SK-N-SH (cell line): ENCODE measurements around the gene CYTL1. TPM values are rescaled to one million over a fixed set of nuclear protein-coding genes. Genes with fewer than 3 reads are reported as not detected.

Experiments
- CTCF ChIA-PET: fragments of 300-600, 350-600 bp; formaldehyde crosslinking; extraction: SDS; loops from one replicate; lab custom pipeline; 2021; lab: Yijun Ruan, JAX
- POLR2A ChIA-PET: fragments of 350-600 bp; sonication (Branson Sonifier 250); formaldehyde crosslinking; extraction: SDS; loops from one replicate; lab custom pipeline; 2020; ENCODE audit warnings: antibody characterized with exemption, inconsistent platforms; lab: Yijun Ruan, JAX
- DNase-seq: peaks from one replicate; pipeline ENCODE4 v3.0.0; 2012
- H2AFZ ChIP-seq: fragments of 200-600 bp; sonication (generic); 2 replicates; pipeline ENCODE4 v1.8.1; 2016; ENCODE audit warnings: antibody characterized with exemption, mild to moderate bottlenecking, low read depth
- H3F3A ChIP-seq: fragments of 200-600 bp; sonication (generic); replicated peaks from 2 replicates; pipeline ENCODE3; 2016; ENCODE audit warnings: antibody characterized with exemption, mild to moderate bottlenecking; ENCODE audit not compliant: insufficient read depth
- H3K27ac ChIP-seq, 2 experiments: fragments of 200-500 bp in 1 of 2; fragments of 200-600 bp in 1 of 2; sonication (Bioruptor generic) in 1 of 2; sonication (generic), shearing (Covaris generic) in 1 of 2; 2 replicates each; pipeline versions ENCODE4 v1.5.1 to v1.6.1; 2014 to 2016; ENCODE audit warnings: low read depth in 2 of 2, inconsistent platforms in 1 of 2, low read length in 1 of 2, mild to moderate bottlenecking in 1 of 2, mixed read lengths in 1 of 2
- H3K27me3 ChIP-seq: fragments of 200-600 bp; sonication (generic), shearing (Covaris generic); 2 replicates; pipeline ENCODE4 v1.6.1; 2016; ENCODE audit warnings: mixed run types; ENCODE audit not compliant: insufficient read depth
- H3K36me3 ChIP-seq, 2 experiments: fragments of 200-500 bp in 1 of 2; fragments of 200-600 bp in 1 of 2; sonication (Bioruptor generic) in 1 of 2; sonication (generic) in 1 of 2; replicated peaks in 1 of 2; 2 replicates each; pipeline versions ENCODE3 to v1.5.1; 2014 to 2016; ENCODE audit warnings: low read length in 1 of 2, mild to moderate bottlenecking in 1 of 2; ENCODE audit not compliant: insufficient read depth in 2 of 2, control insufficient read depth in 1 of 2
- H3K4me1 ChIP-seq, 2 experiments: fragments of 200-500 bp in 1 of 2; fragments of 200-600 bp in 1 of 2; sonication (Bioruptor generic) in 1 of 2; sonication (generic), shearing (Covaris generic) in 1 of 2; 2 replicates each; pipeline versions ENCODE4 v1.5.1 to v1.6.1; 2014 to 2016; ENCODE audit warnings: low read depth in 1 of 2, low read length in 1 of 2, mixed run types in 1 of 2; ENCODE audit not compliant: insufficient read depth in 2 of 2, control insufficient read depth in 1 of 2
- H3K4me2 ChIP-seq: fragments of 200-600 bp; sonication (generic), shearing (Covaris generic); 2 replicates; pipeline ENCODE4 v1.6.1; 2017; ENCODE audit warnings: mixed run types
- H3K4me3 ChIP-seq, 2 experiments: fragments of 200-500 bp in 1 of 2; fragments of 200-600 bp in 1 of 2; sonication (Bioruptor generic) in 1 of 2; sonication (generic), shearing (Covaris generic) in 1 of 2; 2 replicates each; pipeline versions ENCODE4 v1.5.1 to v1.8.1; 2014 to 2016; ENCODE audit warnings: low read depth in 2 of 2, inconsistent platforms in 1 of 2, low read length in 1 of 2, mild to moderate bottlenecking in 1 of 2, mixed read lengths in 1 of 2, moderate library complexity in 1 of 2
- H3K79me2 ChIP-seq: fragments of 200-600 bp; sonication (generic); 2 replicates; pipeline ENCODE4 v1.8.1; 2017; ENCODE audit warnings: mild to moderate bottlenecking; ENCODE audit not compliant: insufficient read depth
- H3K9ac ChIP-seq: fragments of 200-600 bp; sonication (generic); 2 replicates; pipeline ENCODE4 v1.6.1; 2017; ENCODE audit warnings: mixed run types
- H3K9me2 ChIP-seq: fragments of 200-600 bp; sonication (generic); 2 replicates; pipeline ENCODE4 v1.6.1; 2017; ENCODE audit warnings: mixed run types
- H3K9me3 ChIP-seq: fragments of 200-600 bp; sonication (generic); 2 replicates; pipeline ENCODE4 v1.6.1; 2017; ENCODE audit warnings: mixed run types, mild to moderate bottlenecking, moderate library complexity
- H4K20me1 ChIP-seq: fragments of 200-600 bp; sonication (generic); 2 replicates; pipeline ENCODE4 v1.6.1; 2017; ENCODE audit warnings: mild to moderate bottlenecking, mixed run types; ENCODE audit not compliant: insufficient read depth
- CHD2 ChIP-seq: fragments of 150-350 bp; IDR thresholded peaks from 2 replicates; pipeline ENCODE4 v1.6.1; 2018; ENCODE audit warnings: low read length; ENCODE audit not compliant: partially characterized antibody
- EP300 ChIP-seq, 2 experiments: IDR thresholded peaks; 2 replicates each; pipeline versions ENCODE4 v1.4.0 to v1.6.1; 2012; ENCODE audit warnings: borderline replicate concordance in 1 of 2, low read depth in 1 of 2, low read length in 1 of 2
- FOXM1 ChIP-seq: IDR thresholded peaks from 2 replicates; pipeline ENCODE4 v1.4.0; 2012; ENCODE audit warnings: low read depth, mild to moderate bottlenecking
- GATA2 ChIP-seq: sonication (generic); formaldehyde crosslinking; IDR thresholded peaks from 2 replicates; pipeline ENCODE4 v1.5.0; 2020; ENCODE audit warnings: mild to moderate bottlenecking, missing genetic modification reagents
- MXI1 ChIP-seq: IDR thresholded peaks from 2 replicates; pipeline ENCODE4 v1.6.1; 2012; ENCODE audit warnings: mild to moderate bottlenecking, low read depth, low read length, improper control_type of control experiment
- NRF1 ChIP-seq: IDR thresholded peaks from 2 replicates; pipeline ENCODE4 v1.6.1; 2012; ENCODE audit warnings: low read depth, mild to moderate bottlenecking, low read length
- RCOR1 ChIP-seq: fragments of 150-350 bp; IDR thresholded peaks from 2 replicates; pipeline ENCODE4 v1.6.1; 2017; ENCODE audit warnings: antibody characterized with exemption, low read length
- RFX5 ChIP-seq: IDR thresholded peaks from 2 replicates; pipeline ENCODE4 v1.6.1; 2012; ENCODE audit warnings: mild to moderate bottlenecking, improper control_type of control experiment, low read length
- RXRA ChIP-seq: IDR thresholded peaks from 2 replicates; pipeline ENCODE4 v1.4.0; 2012; ENCODE audit warnings: low read depth, mild to moderate bottlenecking, borderline replicate concordance
- SIN3A ChIP-seq: IDR thresholded peaks from 2 replicates; pipeline ENCODE4 v1.6.1; 2012; ENCODE audit warnings: low read depth, mild to moderate bottlenecking, low read length, moderate library complexity, borderline replicate concordance
- TAF1 ChIP-seq: IDR thresholded peaks from 2 replicates; pipeline ENCODE4 v1.6.1; 2012; ENCODE audit warnings: low read depth, mild to moderate bottlenecking, low read length, moderate library complexity, borderline replicate concordance
- TCF12 ChIP-seq: IDR thresholded peaks from 2 replicates; pipeline ENCODE4 v1.4.0; 2012
- TEAD4 ChIP-seq: IDR thresholded peaks from 2 replicates; pipeline ENCODE4 v1.4.0; 2012; ENCODE audit warnings: mild to moderate bottlenecking, borderline replicate concordance; ENCODE audit not compliant: insufficient read depth
- YY1 ChIP-seq: IDR thresholded peaks from 2 replicates; pipeline ENCODE4 v1.4.0; 2012; ENCODE audit warnings: low read depth, mild to moderate bottlenecking
- WGBS: methylation state at CpG from one replicate; pipeline ENCODE4 v1.1.6; 2017; ENCODE audit warnings: low lambda C conversion rate; 5-methylcytosine and 5-hydroxymethylcytosine counted together
- polyA plus RNA-seq, 3 experiments: library from polyadenylated mRNA; depleted of rRNA; stranded (reverse); fragments of >200 nt; gene quantifications; 2 replicates each; pipeline ENCODE4 v1.2.3, GENCODE V29; 2012
- TF ChIP-seq, protein P1 (sequence below): IDR thresholded peaks from 2 replicates; pipeline ENCODE4 v1.6.1; 2012; ENCODE audit warnings: mild to moderate bottlenecking, low read depth, low read length, moderate library complexity
- TF ChIP-seq, protein P2 (sequence below): fragments of 150-350 bp; IDR thresholded peaks from 2 replicates; pipeline ENCODE4 v1.6.1; 2017; ENCODE audit warnings: antibody characterized with exemption, low read length, low read depth, borderline replicate concordance
- TF ChIP-seq, protein P3 (sequence below): fragments of 150-350 bp; IDR thresholded peaks from 2 replicates; pipeline ENCODE4 v1.6.1; 2016; ENCODE audit warnings: mild to moderate bottlenecking, low read depth, low read length
- TF ChIP-seq, protein P4 (sequence below): fragments of 200-600 bp; sonication (generic); IDR thresholded peaks from 2 replicates; pipeline ENCODE4 v1.6.1; 2017; ENCODE audit warnings: antibody characterized with exemption, mild to moderate bottlenecking, moderate library complexity

The CYTL1 gene
- polyA plus RNA-seq, 1 of the 3 experiments (the other 2 are of a cell fraction) = 3.0 TPM

DNA sequence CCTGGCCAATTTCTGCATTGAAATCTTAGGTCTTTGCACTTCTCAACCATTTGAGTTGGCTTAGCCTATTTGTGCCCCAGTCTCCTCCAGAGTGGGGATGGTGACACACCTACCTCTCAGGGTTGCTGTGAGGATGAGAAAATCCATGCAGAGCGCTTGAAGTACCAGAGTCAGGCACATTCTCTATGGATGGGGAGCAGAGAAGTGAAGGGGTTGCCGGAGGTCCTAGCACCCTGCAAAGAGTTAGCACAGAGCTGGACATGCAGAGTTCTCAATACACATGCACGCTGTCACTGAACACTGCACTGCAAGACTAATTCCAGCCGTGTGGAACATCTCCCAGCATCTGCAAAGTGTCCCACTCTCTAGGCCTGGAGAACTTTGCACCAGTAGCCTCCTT, 29.5 kb upstream of the CYTL1 start:
- H3F3A ChIP-seq = no peaks in the 10 kb centered on the region
- POLR2A ChIA-PET = no interaction called here
- H3K4me2 ChIP-seq = no peak overlapping the region
- no peaks in the 10 kb centered on the region for H3K9me2 ChIP-seq
- WGBS = 20% methylated on average over 1 of the region's 4 CpGs
- no peak overlapping the region for H3K27ac ChIP-seq
- TF ChIP-seq RCOR1 = no peak
- TF ChIP-seq TAF1 = no peak
- TF ChIP-seq RXRA = no peak
- DNase-seq = no peak
- H3K9me3 ChIP-seq = no peaks in the 10 kb centered on the region
- CTCF ChIA-PET = interaction anchor here (0.7 to 1.8 kb wide), 3 partner anchors 114 to 923 kb away, joined by 3 to 4 read pairs (median 3); no protein-coding TSS in a partner anchor
- H3K27me3 ChIP-seq = peaks cover 19% of the 10 kb centered on the region
- H3K79me2 ChIP-seq = no peaks in the 10 kb centered on the region
- H3K4me1 ChIP-seq = peaks cover 0 to 12% of the 10 kb centered on the region in 2 experiments; a peak in 1 of 4 replicates
- H3K36me3 ChIP-seq = no peaks in the 10 kb centered on the region
- H3K4me3 ChIP-seq = no peak overlapping the region
- H2AFZ ChIP-seq = no peak overlapping the region
- no peak overlapping the region for H3K9ac ChIP-seq
- no peaks in the 10 kb centered on the region for H4K20me1 ChIP-seq

DNA sequence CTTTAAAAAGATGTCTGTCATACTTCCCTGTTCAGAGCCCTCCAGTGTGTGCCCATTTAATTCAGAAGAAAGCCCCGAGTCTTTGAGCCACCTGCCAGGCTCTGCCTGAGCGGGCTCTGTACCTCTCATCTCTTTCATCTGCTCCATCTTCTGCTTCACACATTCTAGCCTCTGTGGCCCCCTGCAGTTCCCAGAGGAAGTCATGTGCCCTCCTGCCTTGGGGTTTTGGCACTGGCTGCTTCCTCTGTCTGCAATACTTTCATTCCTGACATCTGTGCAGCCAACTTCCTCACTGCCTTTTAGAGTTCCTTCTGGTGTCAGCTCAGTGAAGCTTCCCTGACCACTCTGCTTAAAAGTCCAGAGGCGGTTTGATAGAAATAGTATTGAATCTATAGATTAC, 25.8 kb upstream of the CYTL1 start:
- no peaks in the 10 kb centered on the region for H3K9me2 ChIP-seq
- H3K27ac ChIP-seq = no peak overlapping the region
- H3K9me3 ChIP-seq = no peaks in the 10 kb centered on the region
- H3K36me3 ChIP-seq = no peaks in the 10 kb centered on the region
- CTCF ChIA-PET = interaction anchor here (1.3 kb wide), 1 partner anchor 8 kb away, joined by 4 read pairs; no protein-coding TSS in a partner anchor
- no peak overlapping the region for H3K4me2 ChIP-seq
- POLR2A ChIA-PET = no interaction called here
- TF ChIP-seq TEAD4 (no peak), YY1 (no peak), GATA2 (CRISPR knock-in tag) (no peak), TCF12 (no peak), NRF1 (no peak), CHD2 (no peak), RFX5 (no peak), MXI1 (no peak), EP300 (IDR thresholded peaks at IDR 0.05; ENCODE audit: borderline replicate concordance in 1 of 2, low read depth in 1 of 2, low read length in 1 of 2) (no peak), FOXM1 (no peak), SIN3A (no peak)
- TF ChIP-seq, protein P1, sequence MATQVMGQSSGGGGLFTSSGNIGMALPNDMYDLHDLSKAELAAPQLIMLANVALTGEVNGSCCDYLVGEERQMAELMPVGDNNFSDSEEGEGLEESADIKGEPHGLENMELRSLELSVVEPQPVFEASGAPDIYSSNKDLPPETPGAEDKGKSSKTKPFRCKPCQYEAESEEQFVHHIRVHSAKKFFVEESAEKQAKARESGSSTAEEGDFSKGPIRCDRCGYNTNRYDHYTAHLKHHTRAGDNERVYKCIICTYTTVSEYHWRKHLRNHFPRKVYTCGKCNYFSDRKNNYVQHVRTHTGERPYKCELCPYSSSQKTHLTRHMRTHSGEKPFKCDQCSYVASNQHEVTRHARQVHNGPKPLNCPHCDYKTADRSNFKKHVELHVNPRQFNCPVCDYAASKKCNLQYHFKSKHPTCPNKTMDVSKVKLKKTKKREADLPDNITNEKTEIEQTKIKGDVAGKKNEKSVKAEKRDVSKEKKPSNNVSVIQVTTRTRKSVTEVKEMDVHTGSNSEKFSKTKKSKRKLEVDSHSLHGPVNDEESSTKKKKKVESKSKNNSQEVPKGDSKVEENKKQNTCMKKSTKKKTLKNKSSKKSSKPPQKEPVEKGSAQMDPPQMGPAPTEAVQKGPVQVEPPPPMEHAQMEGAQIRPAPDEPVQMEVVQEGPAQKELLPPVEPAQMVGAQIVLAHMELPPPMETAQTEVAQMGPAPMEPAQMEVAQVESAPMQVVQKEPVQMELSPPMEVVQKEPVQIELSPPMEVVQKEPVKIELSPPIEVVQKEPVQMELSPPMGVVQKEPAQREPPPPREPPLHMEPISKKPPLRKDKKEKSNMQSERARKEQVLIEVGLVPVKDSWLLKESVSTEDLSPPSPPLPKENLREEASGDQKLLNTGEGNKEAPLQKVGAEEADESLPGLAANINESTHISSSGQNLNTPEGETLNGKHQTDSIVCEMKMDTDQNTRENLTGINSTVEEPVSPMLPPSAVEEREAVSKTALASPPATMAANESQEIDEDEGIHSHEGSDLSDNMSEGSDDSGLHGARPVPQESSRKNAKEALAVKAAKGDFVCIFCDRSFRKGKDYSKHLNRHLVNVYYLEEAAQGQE = no peak
- TF ChIP-seq, protein P2, sequence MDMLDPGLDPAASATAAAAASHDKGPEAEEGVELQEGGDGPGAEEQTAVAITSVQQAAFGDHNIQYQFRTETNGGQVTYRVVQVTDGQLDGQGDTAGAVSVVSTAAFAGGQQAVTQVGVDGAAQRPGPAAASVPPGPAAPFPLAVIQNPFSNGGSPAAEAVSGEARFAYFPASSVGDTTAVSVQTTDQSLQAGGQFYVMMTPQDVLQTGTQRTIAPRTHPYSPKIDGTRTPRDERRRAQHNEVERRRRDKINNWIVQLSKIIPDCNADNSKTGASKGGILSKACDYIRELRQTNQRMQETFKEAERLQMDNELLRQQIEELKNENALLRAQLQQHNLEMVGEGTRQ = no peak
- TF ChIP-seq, protein P3, sequence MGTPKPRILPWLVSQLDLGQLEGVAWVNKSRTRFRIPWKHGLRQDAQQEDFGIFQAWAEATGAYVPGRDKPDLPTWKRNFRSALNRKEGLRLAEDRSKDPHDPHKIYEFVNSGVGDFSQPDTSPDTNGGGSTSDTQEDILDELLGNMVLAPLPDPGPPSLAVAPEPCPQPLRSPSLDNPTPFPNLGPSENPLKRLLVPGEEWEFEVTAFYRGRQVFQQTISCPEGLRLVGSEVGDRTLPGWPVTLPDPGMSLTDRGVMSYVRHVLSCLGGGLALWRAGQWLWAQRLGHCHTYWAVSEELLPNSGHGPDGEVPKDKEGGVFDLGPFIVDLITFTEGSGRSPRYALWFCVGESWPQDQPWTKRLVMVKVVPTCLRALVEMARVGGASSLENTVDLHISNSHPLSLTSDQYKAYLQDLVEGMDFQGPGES = no peak
- TF ChIP-seq, protein P4, sequence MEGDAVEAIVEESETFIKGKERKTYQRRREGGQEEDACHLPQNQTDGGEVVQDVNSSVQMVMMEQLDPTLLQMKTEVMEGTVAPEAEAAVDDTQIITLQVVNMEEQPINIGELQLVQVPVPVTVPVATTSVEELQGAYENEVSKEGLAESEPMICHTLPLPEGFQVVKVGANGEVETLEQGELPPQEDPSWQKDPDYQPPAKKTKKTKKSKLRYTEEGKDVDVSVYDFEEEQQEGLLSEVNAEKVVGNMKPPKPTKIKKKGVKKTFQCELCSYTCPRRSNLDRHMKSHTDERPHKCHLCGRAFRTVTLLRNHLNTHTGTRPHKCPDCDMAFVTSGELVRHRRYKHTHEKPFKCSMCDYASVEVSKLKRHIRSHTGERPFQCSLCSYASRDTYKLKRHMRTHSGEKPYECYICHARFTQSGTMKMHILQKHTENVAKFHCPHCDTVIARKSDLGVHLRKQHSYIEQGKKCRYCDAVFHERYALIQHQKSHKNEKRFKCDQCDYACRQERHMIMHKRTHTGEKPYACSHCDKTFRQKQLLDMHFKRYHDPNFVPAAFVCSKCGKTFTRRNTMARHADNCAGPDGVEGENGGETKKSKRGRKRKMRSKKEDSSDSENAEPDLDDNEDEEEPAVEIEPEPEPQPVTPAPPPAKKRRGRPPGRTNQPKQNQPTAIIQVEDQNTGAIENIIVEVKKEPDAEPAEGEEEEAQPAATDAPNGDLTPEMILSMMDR = no peak
- peaks cover 18% of the 10 kb centered on the region; the same call in 1 of the 2 replicates for H3K27me3 ChIP-seq
- H3K4me3 ChIP-seq = no peak overlapping the region
- H3K79me2 ChIP-seq = no peaks in the 10 kb centered on the region
- no peaks in the 10 kb centered on the region for H3F3A ChIP-seq
- H2AFZ ChIP-seq = no peak overlapping the region
- no peaks in the 10 kb centered on the region for H4K20me1 ChIP-seq
- peaks cover 0 to 3% of the 10 kb centered on the region in 2 experiments; a peak in 1 of 4 replicates for H3K4me1 ChIP-seq
- H3K9ac ChIP-seq = no peak overlapping the region
- 24% methylated on average over 3 of the region's 3 CpGs for WGBS
- DNase-seq = no peak
